HG02840 (cell line): ENCODE measurements around the gene GALNT14.

Experiments used
- ATAC-seq: cut with Tn5 transposase; IDR thresholded peaks from one replicate; pipeline ENCODE4 v1.9.1; 2021; ENCODE audit warnings: mild to moderate bottlenecking, moderate library complexity, moderate number of reproducible peaks; ENCODE audit not compliant: unreplicated experiment, low FRiP score

GALNT14 gene

DNA sequence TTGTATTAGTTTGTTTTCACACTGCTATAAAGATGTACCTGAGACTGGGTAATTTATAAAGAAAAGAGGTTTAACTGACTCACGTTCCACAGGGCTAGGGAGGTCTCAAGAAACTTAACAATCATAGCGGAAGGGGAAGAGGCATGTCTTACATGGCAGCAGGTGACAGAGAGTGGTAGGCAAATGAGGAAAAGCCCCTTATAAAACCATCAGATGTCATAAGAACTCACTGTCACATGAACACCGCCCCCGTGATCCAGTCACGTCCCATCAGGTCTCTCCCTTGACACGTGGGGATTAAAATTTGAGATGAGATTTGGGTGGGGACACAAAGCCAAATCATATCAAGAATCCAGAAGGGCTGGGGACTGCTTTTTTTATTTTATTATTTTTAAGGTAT is 120.0 kb downstream of the GALNT14 start:
- ATAC-seq = no peak

DNA sequence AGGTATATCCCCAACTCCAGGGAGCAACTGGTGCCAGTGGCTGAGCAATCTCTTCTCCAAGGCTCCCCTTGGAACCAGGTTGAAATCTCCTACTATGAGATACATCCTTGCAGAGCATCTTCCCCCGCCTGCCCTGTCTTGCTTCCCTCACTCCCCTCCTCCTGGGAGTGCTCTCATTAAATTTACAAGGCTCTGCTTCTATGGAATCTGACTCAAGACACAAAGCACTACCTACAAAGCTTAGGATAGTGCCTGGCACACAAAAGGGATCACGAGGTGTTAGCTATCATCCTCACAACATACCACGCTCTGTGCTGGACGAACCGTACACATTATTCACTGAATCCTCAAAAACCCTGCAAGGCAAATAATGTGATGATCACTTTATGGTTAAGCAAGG is 121.6 kb downstream of the GALNT14 start:
- ATAC-seq = no peak

DNA sequence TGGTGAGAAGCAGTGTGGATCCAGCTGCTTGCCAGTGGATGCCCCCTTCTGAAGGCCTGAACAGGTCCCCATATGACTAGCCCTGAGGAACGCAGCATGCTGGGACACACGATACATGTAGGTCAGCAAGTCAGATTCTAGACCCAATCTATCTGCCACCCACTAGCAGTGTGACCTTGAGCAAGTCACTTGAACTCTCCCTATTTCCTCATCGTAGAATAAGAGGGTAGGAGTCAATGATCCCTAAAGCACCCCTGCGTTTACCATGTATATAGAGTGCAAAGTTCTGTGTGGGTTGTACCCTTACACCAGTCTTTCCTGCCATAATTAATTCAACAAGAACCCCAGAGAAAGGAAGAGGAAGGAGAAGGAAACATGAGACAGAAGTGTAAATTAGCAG is 123.7 kb downstream of the GALNT14 start:
- ATAC-seq = no peak

DNA sequence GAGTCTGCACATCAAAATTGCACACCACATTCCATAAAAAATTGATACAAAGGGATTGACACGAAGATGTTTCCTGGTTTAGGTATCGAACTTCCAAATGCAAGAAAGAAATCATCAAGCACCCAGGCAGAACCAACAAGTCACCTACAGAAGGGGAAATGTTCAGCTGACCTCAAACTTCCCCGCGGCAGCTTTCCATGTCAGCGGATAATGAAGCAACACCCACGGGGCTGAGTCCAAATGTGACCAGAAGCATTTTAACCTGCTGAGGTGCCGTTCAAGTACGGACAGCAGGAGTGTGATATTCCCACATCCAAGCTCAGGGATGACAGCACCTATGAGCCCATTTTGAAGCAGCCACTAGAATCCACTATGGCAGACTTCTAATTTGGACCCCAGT is 124.9 kb downstream of the GALNT14 start:
- ATAC-seq = no peak

DNA sequence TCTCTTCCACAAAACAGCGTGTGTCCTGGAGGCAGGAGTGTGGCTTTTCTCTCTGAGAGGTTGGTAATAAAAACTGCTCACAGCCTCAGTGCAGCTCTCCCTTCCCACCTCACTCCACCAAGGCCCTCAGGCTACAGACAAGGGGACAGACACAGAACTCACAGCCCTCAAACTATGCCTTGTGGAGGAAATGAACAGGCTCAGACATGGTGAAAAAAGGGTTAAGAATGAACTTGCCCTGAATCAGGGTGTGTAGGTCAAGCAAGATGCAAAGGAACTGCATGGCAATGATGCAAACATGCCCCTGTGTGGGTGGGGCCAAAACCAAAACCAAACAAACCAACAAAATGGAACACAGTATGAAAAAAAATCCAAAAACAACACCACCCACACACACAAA is 125.8 kb downstream of the GALNT14 start:
- ATAC-seq = no peak

DNA sequence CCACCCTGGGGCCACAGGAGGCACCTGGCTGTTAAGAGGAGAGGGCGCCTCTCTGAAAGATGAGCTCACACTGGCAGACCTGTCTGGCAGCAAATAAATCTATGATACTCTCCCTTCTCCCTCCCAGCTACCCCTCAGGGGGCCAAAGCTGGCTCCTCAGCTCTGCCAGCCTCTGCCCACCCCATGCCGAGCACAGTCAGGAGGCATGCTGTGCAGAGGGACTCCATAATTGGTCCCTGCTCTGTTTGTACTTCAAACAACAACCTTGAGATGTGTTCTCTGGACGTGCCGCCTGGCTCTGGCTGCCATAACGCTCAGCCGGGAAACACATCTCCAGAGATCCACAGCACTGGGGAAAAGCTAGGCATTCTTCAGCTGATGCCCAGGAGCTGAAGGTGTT is 126.7 kb downstream of the GALNT14 start:
- ATAC-seq = no peak

DNA sequence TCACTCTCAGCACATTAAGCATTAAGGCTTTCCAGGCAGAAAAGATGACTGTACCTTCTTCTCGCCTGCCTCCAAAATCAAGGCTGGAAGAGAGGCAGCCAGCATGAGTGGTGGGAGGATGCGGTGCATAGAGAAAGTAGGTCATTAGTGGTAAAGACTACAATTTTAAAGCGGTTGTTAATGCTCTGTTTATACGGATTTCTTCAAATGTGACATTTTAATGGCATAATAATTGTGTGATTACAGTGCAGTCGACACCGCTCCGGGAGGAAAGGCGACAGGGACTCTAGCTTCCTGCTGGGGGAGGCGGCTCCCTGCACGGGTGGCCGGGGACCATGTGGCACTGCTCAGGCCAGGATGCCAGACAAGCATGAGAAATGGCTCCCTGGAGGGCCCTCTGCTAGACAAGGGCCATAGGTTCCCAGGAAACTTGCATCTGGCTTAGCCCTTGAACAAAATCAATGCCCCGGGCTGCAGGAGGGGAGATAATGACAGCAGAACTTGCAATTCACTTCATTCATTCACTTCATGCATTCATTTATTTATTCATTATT is 129.6 kb downstream of the GALNT14 start:
- ATAC-seq = no peak

DNA sequence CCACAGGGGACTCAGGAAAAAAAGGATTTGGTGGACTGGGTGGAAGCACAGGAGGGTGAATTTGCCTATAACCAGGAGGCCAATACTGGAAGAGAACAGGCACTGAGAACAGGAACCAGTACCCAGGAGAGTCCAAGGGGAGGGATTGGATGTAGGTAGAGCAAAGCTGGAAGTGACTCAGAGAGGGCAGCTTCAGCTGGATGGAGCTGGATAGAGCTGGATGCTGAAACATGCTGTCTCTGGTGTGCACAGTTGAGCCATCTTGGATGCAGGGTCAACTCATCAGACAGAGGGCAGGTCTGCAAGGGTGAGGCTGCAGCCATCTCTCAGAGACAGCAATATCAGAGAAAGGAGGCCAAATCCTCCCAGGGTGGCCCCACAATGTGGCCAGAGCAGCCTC is 134.0 kb downstream of the GALNT14 start:
- ATAC-seq = no peak

DNA sequence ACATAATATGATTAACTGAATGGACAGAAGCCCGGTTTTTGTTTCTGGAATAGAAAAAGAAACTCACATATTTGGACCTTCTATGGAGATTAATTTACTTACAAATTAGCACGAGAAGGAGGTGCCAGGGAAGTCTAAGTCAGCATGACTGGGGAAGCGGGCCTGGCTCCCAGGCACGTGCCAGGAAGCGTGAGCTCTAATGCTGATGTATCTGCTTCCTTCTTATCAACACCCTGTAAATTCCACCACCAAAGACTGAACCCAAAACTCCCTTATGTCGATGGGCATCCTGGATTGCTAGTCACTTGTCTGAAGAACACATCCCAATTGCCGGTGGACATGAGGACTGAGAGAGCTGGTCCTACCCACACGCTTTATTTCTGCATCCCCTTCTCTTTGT is 134.5 kb downstream of the GALNT14 start:
- ATAC-seq = no peak

DNA sequence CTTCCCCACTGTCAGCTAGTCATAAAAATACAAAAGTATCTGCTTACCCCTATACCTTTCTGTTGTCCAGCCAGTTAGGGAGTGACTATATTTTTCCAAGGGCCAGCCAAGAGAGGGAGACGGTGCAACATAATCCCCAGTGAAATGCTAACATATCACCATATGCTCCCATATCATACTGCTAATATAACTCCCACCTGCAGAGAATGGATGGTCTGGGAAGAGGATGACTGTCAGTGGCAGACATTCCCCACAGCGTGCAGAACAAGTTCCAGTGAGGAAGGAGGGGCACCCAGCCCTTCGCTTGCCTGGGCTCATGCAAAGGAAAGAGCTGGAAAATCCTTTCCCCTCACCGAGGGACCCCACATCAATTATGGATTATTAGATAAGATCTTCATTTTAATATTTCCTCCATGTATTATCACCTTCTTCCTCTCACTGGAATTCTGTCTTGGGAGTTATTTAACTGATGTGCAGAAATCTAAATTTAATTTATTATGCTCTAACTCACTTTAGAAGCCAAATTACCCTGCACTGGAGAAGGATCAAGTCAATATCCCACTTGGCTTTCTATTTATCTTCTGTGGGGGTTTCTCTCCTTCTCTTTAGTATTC is 135.6 kb downstream of the GALNT14 start:
- no peak for ATAC-seq

DNA sequence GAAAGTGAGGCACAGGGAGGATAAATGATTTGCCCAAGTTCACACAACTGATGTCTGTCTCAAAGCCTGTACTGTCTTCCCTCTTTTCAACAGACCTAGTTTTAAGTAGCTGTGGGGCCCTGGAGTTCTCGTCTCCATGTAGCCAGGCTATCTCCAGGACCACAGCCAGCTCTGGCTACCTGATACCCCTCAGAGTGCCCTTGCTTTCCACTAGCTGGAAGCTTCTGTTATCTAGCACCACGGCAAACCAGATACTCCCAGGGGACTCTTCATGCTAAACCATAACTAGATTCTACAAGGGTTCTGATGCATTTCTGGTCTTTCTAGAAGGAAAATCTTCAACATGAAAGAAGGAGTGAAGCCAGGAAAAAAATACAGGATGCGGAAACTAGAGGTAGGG is 137.3 kb downstream of the GALNT14 start:
- no peak for ATAC-seq

DNA sequence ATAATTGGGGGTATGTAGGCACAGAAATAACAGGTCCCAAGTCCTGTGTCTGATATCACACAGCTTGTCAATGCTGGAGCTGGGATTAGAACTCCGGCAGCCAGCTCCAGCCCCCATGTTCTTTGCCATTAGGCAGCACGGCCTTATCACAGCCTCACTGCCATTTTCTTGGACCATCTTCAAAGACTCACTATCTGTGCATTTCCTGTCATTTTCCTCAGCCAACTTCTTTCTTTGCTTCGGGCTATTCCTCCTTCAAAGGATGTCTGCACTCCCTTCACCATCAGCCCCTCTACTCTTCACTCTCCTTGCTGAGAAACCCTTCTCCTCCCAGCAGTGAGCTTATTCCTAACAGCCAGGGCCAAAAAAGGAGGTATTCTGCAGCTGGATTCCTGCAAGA is 139.6 kb downstream of the GALNT14 start:
- no peak for ATAC-seq

DNA sequence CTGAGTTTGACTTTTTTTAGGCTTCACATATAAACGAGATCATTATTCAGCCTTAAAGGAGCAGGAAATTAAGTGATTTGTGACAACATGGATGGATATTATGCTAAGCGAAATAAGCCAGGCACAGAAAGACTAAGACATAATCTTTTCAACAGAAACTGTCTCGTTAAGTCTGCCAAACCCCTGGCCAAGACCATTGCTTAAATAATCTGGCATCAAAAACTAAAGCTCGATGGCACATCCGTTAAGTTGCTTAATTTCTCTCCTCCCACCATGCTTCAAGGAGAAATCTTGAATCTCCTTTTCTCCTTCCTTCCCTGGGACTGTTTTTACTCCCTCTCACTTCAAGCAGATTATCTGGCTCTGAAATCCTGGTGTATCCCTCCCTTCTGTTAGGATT is 140.3 kb downstream of the GALNT14 start:
- no peak for ATAC-seq

DNA sequence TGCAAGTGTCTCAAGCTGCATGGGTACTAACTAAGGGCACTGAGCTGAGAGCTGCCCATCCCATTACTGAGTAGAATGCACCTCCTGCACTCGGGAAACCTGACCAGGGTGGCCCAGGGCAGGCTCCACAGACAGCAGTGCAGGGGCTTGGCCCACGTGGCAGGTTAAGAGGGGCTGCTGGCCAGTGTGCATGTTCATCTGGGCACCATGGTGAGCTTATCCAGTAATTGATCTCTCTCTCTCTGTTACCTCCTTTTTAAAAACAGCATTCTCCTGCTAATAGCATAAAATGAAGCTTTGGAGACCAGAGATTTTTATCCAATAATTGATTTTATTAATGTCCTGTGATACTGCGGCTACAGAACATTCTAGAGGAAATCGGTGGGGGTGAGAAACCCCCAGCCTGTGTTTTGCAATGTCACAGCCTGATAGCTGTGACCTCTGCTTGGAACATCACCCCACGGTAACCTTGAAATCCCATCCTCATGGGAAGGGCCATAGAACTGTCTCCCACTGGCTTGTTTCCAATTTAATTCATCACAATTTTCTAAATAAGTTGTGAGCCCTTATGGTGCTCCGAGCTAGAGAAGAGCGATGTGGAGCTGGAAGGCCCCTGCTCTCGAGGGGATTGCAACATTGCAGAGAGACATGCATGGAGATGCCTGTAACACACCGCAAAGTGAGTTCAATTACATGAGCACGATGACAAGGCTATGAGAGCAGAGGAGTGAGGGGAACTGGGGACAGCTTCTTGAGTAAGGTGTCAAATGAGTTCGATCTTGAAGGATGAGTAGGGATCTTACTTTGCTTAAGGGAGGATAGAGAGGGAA is 143.8 kb downstream of the GALNT14 start:
- no peak for ATAC-seq

DNA sequence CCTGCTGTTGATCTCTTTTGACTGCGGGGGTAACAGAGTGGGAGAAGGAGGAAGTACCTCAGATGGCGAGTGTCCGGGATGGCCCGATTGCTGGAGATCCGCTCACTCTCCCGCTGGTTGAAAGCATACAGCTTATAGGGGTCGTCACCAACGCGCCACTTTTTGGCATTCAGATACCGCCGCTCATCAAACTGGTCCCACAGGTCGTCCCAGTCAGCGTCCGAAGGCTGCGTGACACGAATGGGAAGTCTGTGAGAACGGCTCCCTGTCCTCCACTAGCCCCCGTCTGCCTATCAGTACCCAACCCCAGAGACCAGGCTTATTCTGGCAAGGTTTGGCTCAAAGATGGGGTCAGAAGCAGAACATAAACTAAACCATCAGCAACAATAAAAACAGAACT is 145.5 kb downstream of the GALNT14 start:
- no peak for ATAC-seq

DNA sequence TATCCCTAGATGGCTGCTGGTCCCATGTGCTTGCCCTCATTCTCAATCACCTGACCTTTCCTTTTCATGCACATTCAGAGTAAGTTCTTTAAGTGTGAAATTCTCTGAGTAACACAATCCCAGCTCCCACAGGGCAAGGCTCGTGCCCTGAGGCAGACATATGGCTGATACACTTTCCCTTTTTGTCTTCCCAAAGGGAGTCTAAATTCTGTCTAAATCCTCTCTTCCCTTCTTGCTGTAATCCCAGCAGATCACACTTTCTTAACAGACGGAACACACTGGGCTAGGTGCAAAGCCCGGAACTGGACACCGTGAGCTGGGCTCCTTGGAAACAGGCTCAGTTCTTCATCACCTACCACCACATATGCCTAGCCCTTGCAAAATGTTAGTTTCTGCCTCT is 147.6 kb downstream of the GALNT14 start:
- ATAC-seq = no peak

DNA sequence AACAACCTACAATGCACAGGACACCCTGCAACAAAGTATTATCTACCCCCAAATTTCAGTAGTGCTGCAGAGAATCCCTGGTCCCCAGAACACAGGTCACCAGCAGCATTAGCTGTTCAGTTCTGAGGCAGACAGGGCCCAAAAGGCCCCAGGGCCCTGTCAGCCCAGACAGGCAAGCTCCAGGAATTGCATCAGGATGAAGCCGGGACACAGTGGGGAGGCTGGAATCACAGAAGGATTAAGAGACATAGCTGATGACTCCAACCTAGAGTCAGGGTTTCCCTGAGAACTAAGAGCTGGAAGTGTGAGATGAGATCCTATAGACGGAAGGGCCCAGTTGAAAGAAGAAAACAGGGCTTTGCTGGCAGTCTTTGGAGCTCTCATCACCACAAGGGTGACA is 148.1 kb downstream of the GALNT14 start:
- ATAC-seq = no peak

DNA sequence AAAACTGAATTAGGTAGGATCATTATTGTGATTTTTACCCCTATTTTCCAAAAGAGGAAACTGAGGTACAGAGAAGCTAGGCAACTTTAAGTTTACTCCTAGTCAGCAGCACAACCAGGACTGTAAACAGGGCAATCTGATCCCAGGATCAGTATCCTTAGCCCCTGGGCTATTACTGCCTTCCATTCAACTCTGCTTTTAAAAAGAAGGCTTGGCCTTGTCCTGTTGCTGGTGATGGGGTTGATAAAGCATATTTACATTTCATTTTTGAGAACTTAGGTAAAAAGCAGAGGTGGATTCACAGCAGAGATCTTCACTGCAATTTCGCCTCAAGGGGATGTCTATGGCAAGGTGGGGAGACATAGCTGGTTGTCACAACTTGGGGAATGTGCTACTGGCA is 148.5 kb downstream of the GALNT14 start:
- no peak for ATAC-seq

DNA sequence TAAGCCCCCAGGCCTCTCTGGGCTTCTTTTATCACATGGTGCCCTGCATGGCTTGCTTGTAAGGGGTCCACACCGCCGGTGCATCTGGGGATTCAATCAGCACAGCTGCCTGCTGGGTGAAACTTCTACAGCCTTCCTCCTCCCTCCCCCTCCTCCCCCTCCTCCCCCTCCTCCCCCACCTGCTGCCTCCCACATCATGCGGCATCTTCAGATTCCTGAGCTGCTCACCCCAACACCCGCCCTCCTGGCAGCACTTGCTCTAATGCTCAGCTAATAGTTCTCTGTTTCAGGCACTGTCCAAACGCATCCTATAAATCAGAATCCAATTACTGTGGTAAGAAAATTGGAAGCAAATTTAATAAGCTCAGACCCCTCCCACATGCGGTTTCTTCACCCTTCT is 150.7 kb downstream of the GALNT14 start:
- ATAC-seq = no peak

DNA sequence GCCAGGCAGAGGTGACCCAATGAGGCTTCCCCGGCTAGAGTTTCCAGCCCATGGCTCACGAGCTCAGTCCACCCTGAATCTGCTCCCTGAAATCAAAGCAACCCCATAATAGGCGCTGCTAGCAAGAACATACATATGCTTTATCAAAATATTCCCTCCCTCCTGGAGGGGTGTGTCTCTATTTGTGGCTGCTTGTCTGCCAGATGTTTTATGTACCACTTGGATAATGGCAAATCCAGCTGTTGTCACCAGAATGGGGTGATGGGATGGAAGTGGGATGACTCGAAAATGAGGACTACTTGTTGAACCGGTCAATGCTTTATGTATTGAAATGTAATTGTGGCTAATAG is 152.0 kb downstream of the GALNT14 start:
- no peak for ATAC-seq

DNA sequence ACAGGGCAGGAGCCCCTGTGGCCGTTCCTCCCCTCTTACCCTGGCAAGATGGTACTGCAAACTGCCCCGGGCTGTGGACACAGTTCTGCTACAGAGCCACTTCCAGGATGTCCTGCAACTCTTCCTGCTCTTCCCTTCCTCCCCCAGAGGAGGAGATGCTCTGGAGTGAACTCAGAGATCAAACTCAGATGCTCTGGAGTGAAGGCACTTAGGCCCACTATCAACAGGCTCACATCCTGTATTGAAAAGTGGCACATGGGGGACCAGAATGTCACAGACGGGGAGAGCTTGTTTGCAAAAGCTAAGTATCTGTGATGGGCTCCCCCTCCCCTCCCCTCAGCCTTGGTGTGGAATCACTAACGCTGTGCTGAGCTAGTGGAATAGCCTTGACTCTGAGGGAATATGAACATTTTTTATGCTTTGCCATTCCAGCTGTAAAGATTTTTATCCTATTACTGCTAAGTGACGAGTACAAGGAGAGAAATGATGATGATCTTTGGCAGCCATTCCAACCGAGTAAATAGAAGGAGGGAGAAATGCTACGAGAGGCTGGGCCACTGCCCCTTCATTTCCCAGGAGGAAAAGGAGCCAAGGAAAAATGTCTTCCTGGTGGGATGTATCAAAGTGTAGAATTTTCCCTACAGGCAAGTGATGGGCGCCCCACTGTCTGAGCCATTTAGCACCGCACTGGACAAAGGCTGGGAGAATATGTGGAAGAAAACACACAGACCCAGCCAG is 152.6 kb downstream of the GALNT14 start:
- ATAC-seq = no peak
